ENCODE data around the gene EIPR1.

GRCh38 chr2:3344897-3345296 lies 32.7 kb downstream of the EIPR1 start:
- TF ChIP-seq ZFP3 (CRISPR knock-in tag; IDR thresholded peaks at IDR 0.05): no peak
- no peak for TF ChIP-seq BACH2 (CRISPR knock-in tag; IDR thresholded peaks at IDR 0.05; ENCODE audit: borderline replicate concordance)
- TF ChIP-seq, protein P1, sequence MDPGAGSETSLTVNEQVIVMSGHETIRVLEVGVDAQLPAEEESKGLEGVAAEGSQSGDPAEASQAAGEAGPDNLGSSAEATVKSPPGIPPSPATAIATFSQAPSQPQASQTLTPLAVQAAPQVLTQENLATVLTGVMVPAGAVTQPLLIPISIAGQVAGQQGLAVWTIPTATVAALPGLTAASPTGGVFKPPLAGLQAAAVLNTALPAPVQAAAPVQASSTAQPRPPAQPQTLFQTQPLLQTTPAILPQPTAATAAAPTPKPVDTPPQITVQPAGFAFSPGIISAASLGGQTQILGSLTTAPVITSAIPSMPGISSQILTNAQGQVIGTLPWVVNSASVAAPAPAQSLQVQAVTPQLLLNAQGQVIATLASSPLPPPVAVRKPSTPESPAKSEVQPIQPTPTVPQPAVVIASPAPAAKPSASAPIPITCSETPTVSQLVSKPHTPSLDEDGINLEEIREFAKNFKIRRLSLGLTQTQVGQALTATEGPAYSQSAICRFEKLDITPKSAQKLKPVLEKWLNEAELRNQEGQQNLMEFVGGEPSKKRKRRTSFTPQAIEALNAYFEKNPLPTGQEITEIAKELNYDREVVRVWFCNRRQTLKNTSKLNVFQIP (CRISPR knock-in tag; IDR thresholded peaks at IDR 0.05; ENCODE audit: borderline replicate concordance, low read depth): no peak
- TF ChIP-seq PATZ1 (CRISPR knock-in tag; IDR thresholded peaks at IDR 0.05; ENCODE audit: borderline replicate concordance): no peak
- no peak for TF ChIP-seq PPARA (CRISPR knock-in tag; IDR thresholded peaks at IDR 0.05; ENCODE audit: borderline replicate concordance)
- TF ChIP-seq CREB5 (CRISPR knock-in tag; IDR thresholded peaks at IDR 0.05; ENCODE audit: low read depth): no peak
- no peak for TF ChIP-seq ISL1 (CRISPR knock-in tag; IDR thresholded peaks at IDR 0.05)
- no peak for TF ChIP-seq RARB (CRISPR knock-in tag; IDR thresholded peaks at IDR 0.05)
- no peak for TF ChIP-seq TCF4 (CRISPR knock-in tag; IDR thresholded peaks at IDR 0.05; ENCODE audit: borderline replicate concordance)
